Posterior cingulate gyrus (tissue), 11 donors: ENCODE data around the gene MRPS27.
"Not testable (repeated sequence)": the region's sequence is repeated elsewhere in the genome, so short reads cannot be mapped to it uniquely, and the experiment has no call there.

Experiments used
- DNase-seq, 10 donors: peaks; one replicate each; pipeline versions ENCODE4 v3.0.0 to v3.0.0-alpha.2; 2020 to 2021; ENCODE audit warnings: mixed read lengths in 3 of 10
- intact Hi-C: fragments of 100-400 bp; cut with DNase I; formaldehyde crosslinking; loops from one replicate; pipeline ENCODE4 v1.15.1; 2023

MRPS27 gene

GRCh38 chr5:72328172-72328571 lies 8.1 kb upstream of the MRPS27 start:
- intact Hi-C loops = no loop called here
- DNase-seq = peak; percentile 52 to 94 (median 62)

DNA sequence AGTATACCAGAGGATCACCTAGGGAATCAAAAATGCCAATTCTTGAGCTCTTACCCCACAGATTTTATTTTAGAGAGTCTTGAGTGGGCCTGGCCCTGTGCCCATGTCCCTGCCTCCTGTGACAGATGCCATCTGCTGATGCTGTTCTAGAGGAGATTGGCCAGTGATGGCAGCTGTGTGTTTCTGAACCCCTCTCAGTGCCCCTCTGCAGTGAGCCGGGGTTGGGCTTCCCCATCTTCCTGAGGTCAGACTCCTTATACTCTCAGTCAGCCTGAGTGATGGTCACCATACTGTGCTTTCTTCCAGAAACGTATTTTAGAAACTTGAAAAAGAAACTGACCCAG lies 6.2 kb upstream of the MRPS27 start:
- intact Hi-C loops = no loop called here
- peak in 1 of 10 donors; percentile 78 for DNase-seq

GRCh38 chr5:72325566-72326305 lies 5.7 kb upstream of the MRPS27 start:
- intact Hi-C loops = no loop called here
- no peak for DNase-seq

DNA sequence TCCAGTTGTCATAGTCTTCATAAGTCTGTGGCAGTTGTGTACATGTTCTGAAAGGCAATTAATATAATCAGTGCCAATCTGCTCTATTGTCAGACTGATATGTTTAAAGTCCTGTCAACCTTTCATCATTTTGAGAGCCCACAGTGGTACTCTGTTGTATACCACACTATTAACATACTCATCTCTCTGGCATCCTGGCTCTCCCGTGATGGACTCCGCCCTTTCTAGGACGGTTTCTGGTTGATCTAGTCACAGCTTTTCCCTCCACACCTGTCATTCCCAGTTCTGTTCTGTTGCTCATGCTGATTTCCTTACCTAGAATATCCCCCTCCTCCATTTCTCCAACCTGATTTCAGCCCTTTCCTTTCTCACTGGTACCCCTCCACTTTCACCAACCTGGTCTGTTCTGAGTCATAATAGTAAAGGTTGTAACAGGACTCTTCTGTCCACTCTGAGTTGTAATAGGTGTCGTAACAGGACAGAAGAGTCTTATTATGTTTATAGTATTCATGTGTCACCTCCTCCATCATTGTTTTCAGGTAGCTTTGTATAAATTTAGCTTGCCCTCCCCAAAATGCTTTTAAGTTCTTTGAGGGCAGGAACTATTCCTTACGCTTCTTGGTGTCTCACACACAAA lies 4.3 kb upstream of the MRPS27 start:
- intact Hi-C loops = no loop called here
- no peak for DNase-seq

GRCh38 chr5:72319435-72319975 lies 535 bp downstream of the MRPS27 start:
- DNase-seq = peak in 5 of 10 donors; percentile 15 to 87 (median 28)
- intact Hi-C loops = not testable (repeated sequence)

DNA sequence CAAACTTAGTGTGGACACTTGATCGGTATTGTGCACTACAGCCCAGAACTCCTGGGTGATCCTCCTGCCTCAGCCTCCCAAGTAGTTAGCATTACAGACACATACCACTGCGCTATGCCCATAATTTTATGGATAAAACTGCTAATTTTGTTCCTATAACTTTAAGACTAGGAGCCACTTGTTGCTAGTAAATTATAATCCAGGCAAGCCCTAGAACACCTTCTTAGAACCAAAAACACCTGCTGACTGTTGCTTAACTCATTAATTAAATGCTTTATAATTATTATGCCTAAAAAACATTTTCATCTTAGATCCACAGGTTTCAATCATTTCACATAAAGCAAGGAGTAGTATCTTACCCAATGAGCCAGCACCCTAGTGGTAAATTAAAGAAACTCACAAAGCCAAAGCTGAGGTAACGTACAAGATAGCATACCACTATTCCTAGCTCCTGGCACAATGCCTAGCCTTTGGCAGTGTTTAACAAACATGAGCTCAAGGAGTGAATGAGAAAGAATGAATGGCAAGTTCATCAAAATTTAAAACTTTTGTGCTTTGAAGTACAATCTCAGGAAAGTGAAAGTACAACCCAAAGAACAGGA lies 5.4 kb downstream of the MRPS27 start:
- intact Hi-C loops = no loop called here
- no peak for DNase-seq

DNA sequence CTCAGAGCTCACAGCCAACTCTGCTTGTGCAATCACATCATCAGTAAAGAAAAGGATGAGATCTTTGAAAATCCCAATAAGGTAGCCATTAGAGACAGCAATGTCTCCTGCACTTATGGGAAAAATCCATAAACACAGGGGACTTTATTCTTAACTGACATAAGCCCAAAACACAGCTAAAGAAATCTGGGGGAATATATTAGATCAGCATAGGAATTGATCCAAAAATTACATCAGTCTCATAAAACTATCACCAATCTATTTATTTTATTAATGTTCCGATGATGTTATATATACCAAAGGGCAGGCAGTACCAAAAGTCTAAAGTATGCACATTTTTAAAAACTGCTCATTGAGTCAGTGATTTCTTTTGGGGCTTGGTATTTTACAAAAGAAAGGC lies 6.9 kb downstream of the MRPS27 start:
- no peak for DNase-seq
- intact Hi-C loops = no loop called here

DNA sequence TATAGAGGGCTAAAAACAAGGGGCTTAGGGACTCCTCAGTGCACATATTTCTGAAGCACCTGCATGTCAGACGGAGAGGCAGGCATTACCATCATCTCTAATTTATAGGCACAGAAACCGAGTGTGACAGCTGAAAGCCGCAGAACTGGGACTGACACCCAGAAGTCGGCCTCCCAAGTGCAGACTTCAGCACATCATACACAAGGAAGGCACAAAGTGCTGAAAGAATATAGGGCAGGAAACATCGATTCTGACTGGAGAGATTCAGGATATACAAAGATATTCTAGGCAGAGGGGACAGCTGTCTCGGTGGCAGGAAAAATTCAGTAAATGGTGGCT lies 11.2 kb downstream of the MRPS27 start:
- DNase-seq = no peak
- intact Hi-C loops = loop anchor here (1.0 to 5.0 kb wide), 4 partner anchors 62 to 526 kb away; partner anchors contain the start of gene MAP1B

GRCh38 chr5:72307968-72308852 lies 11.8 kb downstream of the MRPS27 start:
- intact Hi-C loops = loop anchor here (1.0 to 5.0 kb wide), 4 partner anchors 61 to 525 kb away; partner anchors contain the start of gene MAP1B

DNA sequence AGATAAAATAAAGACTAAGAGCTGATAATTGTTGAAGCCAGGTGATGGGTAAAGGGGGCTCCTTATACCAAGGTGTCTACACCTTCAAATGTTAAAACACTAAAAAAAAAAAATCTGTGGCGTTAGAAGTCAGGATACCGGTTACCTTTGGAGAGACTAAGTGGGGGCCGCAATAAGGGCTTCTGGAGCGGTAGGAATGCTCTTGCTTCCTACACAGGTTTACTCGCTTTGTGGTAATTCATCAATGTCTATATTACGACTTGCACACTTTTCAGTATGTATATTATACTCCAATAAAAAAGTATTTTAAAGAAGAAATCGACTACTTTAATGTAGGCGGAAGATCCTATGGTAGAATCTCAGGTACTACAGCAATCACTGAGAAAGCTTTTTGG lies 12.5 kb downstream of the MRPS27 start:
- intact Hi-C loops = loop anchor here (5.0 kb wide), 3 partner anchors 60 to 200 kb away; partner anchors contain the start of gene MAP1B
- DNase-seq = no peak

More at GRCh38 chr5:72307968-72308852, 11.8 kb downstream of the MRPS27 start:
- peak; percentile 95 to 100 (median 98) for DNase-seq

DNA sequence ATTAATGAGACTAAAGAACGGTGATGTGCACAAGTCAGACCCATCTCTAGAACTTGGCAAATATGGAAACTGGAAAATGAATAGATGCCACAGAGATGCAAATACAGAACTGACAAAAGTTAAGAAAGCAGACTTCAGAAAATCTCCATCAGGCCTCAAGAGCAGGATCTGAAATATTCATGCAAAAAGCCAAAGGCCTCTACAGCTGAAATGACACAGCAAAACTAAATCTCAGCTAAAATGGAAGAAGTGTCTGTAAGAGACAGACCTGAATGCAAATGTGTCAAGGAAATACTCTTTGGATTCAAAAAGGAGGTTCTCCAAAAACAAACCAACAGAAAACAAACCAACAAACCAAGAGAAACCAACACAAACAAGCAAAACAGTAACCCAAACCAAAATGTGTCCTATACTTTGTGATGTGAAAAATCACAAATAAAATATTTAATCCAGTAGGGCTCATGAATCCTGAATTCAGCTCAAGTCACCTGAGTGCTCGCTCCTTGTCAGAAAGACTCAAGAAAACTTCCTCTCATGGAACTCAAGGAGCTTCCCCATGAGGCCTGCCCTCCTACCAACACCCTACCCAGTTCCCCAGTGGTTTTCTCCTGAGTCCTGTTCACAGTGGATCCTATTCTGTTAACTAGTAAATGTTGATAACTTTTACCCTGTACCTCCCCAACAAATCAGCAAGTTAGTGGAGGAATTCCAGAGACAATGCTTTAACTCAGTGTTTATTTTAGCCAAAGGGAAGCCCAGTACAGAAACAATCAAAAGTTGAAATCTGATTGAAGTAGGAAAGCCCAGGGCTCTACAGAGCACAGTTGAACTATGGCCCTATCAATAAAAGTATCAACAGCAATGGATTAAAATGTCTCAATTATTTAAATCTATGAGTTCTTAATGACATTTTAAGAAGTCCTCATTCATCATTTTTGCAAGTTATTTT lies 14.6 kb downstream of the MRPS27 start:
- no peak for DNase-seq
- intact Hi-C loops = loop anchor here (5.0 kb wide), 3 partner anchors 58 to 198 kb away; partner anchors contain the start of gene MAP1B

DNA sequence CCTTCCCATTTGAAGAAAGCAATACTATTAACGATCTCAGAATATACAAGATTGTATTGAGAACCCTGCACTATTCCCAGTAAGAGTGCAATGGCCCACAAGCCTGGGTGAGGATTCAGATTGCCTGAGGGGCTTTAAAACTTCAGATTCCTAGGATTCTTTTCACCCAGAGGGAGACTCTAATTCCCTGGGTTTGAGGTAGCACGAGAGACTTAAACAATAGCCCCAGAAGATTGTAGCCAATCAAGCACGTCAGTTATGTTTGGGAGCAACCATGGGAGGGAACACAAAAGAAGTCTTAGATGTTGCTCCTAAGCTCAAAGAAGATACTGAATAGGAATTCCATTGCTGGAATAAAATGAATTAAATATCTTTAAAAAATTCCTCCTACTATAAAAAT lies 17.9 kb downstream of the MRPS27 start:
- no peak for DNase-seq
- intact Hi-C loops = no loop called here

GRCh38 chr5:72301557-72301956 lies 18.5 kb downstream of the MRPS27 start:
- peak in 4 of 10 donors; percentile 20 to 86 (median 80) for DNase-seq
- intact Hi-C loops = no loop called here

DNA sequence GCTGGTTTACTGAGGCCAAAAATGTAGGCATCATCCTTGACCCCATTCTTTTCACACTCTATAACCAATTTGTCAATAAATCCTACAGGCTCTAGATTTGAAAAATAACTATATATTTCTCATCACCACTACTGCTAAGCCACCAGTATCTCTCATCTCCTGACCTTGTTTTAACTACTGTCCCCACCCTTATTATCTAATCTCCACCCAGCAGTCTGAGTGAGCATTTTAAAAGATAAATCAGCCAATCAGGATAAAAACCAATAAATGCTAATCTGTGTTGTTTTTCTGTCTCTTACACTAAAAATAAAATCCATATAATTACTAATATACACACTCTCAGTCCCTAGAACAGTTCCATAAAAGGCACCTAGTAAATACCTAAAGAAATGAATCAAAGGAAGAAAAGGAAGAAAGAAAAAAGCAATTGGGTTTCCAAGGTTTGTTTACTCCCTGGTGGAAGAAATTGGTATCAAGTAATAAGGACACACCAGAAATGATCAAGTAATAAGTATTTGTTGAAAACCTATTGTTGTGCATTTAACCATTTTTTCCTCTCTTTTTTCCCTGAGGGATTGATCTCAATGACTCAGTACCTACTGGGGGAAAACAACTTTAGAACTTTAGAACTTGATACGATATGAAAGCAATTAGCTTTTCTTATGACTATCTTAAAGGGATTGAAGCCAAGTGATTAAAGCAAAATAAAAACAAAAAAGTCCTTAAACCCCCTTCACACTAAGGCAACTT lies 19.3 kb downstream of the MRPS27 start:
- no peak for DNase-seq
- intact Hi-C loops = no loop called here

GRCh38 chr5:72298711-72299110 lies 21.3 kb downstream of the MRPS27 start:
- intact Hi-C loops = no loop called here
- no peak for DNase-seq

- intact Hi-C loops = not testable (repeated sequence)
These were observed 21.9 kb downstream of the MRPS27 start for GRCh38 chr5:72298136-72298535.

GRCh38 chr5:72296256-72296655 lies 23.8 kb downstream of the MRPS27 start:
- intact Hi-C loops = no loop called here
- no peak for DNase-seq

More at GRCh38 chr5:72298136-72298535, 21.9 kb downstream of the MRPS27 start:
- not testable (repeated sequence) for DNase-seq

GRCh38 chr5:72295539-72295938 lies 24.5 kb downstream of the MRPS27 start:
- DNase-seq = no peak
- intact Hi-C loops = no loop called here
